ENCODE measurements around the gene TNFRSF13B.

GRCh38 chr17:17018021-17018441, 46.1 kb upstream of the TNFRSF13B start:
- TF ChIP-seq, protein P1, sequence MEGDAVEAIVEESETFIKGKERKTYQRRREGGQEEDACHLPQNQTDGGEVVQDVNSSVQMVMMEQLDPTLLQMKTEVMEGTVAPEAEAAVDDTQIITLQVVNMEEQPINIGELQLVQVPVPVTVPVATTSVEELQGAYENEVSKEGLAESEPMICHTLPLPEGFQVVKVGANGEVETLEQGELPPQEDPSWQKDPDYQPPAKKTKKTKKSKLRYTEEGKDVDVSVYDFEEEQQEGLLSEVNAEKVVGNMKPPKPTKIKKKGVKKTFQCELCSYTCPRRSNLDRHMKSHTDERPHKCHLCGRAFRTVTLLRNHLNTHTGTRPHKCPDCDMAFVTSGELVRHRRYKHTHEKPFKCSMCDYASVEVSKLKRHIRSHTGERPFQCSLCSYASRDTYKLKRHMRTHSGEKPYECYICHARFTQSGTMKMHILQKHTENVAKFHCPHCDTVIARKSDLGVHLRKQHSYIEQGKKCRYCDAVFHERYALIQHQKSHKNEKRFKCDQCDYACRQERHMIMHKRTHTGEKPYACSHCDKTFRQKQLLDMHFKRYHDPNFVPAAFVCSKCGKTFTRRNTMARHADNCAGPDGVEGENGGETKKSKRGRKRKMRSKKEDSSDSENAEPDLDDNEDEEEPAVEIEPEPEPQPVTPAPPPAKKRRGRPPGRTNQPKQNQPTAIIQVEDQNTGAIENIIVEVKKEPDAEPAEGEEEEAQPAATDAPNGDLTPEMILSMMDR (IDR thresholded peaks at IDR 0.05) = no peak
- TF ChIP-seq EP300 (IDR thresholded peaks at IDR 0.05; ENCODE audit: low read depth) = no peak
- TF ChIP-seq POLR2A (IDR thresholded peaks at IDR 0.05) = no peak
- TF ChIP-seq POLR2AphosphoS5 (IDR thresholded peaks at IDR 0.05) = no peak
